Bronchial epithelial cell (primary cell): ENCODE data around the gene GDPD3. TPM values are rescaled to one million over a fixed set of nuclear protein-coding genes. Genes with fewer than 3 reads are reported as not detected.
A peak's percentile ranks its signal among the peaks of the same experiment; 100 is the strongest.

Experiments
- DNase-seq: peaks from one replicate; pipeline ENCODE4 v3.0.0-alpha.2; 2010; ENCODE audit warnings: low read depth
- FAIRE-seq: peaks from 2 replicates; lab custom pipeline; 2011; peaks lifted over from hg19 to GRCh38; lab: Jason Lieb, UNC
- H3K27me3 ChIP-seq: 2 replicates; pipeline ENCODE4 v1.5.1; 2011; ENCODE audit warnings: low read length; ENCODE audit not compliant: control insufficient read depth, insufficient read depth
- H3K36me3 ChIP-seq: 2 replicates; pipeline ENCODE4 v1.5.1; 2011; ENCODE audit warnings: low read length; ENCODE audit not compliant: control insufficient read depth, insufficient read depth
- H3K4me3 ChIP-seq: 2 replicates; pipeline ENCODE4 v1.5.1; 2011; ENCODE audit warnings: mild to moderate bottlenecking, low read depth, low read length, control low read depth
- CTCF ChIP-seq: IDR thresholded peaks from 2 replicates; pipeline ENCODE4 v1.5.1; 2011; ENCODE audit warnings: mild to moderate bottlenecking, moderate library complexity, low read length, control low read depth, inconsistent platforms; ENCODE audit not compliant: insufficient read depth, severe bottlenecking
- total RNA-seq: library from RNA; depleted of rRNA; stranded (reverse); fragments of >200 nt; gene quantifications from 2 replicates; pipeline ENCODE4 v1.2.1, GENCODE V29; 2014

The GDPD3 gene
- total RNA-seq, 1 donor from 2014 or later = 7.1 TPM

GRCh38 chr16:30065102-30065942 lies 48.0 kb downstream of the GDPD3 start, which contains the start of gene ALDOA:
ALDOA (plus strand) TSS chr16:30065760; CDS start chr16:30066898, 1,138 bp downstream.
- peaks cover 37% of the 10 kb centered on the region for H3K36me3 ChIP-seq
- no peaks in the 10 kb centered on the region for H3K27me3 ChIP-seq
- TF ChIP-seq CTCF = no peak
- H3K4me3 ChIP-seq = peak within 1 kb of the TSS; percentile 97
- FAIRE-seq = no peak
- DNase-seq = peak; percentile 96

DNA sequence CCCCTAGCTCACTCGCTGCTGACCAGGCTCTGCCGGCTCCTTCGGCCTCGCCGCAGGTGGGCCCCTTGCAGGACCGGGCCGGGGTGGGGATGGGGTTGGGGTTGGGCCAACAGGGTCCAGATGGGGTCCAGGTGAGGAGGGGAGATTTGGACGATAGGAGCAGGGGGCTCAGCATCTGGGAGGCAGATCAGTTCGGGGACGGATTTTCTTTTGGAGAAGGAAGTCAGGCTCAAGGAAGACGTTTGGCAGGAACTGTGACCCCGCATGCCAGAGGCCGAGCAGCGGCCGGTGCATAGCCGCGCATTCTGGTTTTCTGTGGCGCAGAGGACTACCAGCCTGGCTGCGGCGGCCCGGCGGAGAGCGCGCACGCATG lies 48.6 kb downstream of the GDPD3 start:
- Histone ChIP-seq H3K4me3 (peak overlapping the region; percentile 97), H3K27me3 (no peaks in the 10 kb centered on the region), H3K36me3 (peaks cover 31% of the 10 kb centered on the region)
- no peak for TF ChIP-seq CTCF
- no peak for FAIRE-seq
- DNase-seq = no peak

- TF ChIP-seq CTCF = peak; percentile 50
- Histone ChIP-seq H3K4me3 (peak overlapping the region; percentile 97), H3K27me3 (no peaks in the 10 kb centered on the region), H3K36me3 (peaks cover 25% of the 10 kb centered on the region)
- peak; percentile 42 for DNase-seq
- FAIRE-seq = no peak
Observed at GRCh38 chr16:30063893-30064728, 49.2 kb downstream of the GDPD3 start.

DNA sequence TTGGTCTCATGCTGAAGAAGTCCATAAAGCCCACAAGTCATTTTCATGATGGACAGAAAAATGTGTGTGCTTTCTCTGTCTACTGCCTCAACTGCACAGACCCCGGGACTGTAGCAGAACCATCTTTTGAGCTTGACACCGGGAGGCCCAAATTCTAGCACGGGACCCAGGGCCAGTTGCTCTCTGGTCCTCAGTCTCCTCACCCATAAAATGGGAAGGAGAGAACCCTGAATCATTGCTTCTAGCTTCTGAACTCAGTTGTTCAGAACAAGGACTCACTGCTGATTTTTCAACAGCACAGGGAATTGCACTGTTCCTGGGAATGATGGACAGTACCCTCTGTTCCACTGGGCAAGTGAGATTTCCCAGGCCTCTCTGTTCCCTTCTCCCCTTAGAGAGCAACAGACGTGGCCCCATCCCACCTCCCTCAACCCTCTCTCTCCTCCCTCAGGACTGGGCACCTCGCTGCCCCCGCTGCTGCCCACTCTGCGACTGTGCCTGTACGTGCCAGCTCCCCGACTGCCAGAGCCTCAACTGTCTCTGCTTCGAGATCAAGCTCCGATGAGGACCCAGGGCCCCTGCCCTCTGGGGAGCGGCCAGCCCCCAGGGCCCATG lies 50.0 kb downstream of the GDPD3 start:
- TF ChIP-seq CTCF = no peak
- peaks cover 18% of the 10 kb centered on the region for H3K36me3 ChIP-seq
- no peak for DNase-seq
- FAIRE-seq = no peak
- H3K27me3 ChIP-seq = no peaks in the 10 kb centered on the region
- H3K4me3 ChIP-seq = peak overlapping the region; percentile 97

DNA sequence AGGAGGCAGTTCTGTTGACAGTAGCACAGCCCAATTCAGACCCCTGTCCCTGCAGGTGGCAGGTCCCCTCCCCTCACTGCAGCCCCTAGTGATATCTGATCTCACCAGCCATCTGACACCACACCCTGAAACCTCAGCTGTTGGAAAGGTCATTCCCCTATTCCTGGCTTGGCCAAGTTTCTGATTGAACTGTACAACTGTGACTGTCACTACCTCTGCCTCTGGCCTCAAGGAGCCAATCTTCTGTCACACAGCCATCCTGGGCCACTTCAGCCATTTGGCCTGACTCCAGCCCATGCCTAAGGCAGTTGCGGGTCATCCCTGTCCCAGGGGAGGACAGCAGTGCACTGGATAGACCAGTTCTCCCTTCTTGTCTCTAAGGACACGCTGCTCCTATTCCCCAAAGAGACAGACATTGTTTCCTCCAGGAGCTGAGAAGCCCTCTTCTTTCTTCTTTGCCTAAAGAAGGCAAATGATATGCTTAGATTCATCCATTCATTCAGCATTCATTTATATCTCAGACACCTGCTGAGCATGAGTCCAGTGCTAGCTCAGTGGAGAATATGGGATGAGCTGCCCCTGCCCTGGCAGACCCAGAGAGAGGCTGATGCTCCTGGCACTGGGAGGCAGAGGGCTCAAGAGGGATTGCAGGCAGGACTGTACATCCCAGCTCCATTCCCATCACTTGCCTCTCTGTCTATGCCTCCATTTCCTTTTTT lies 52.3 kb downstream of the GDPD3 start:
- DNase-seq (no peak), FAIRE-seq (no peak)
- H3K36me3 ChIP-seq = peaks cover 2% of the 10 kb centered on the region

More for the DNA sequence above, 52.3 kb downstream of the GDPD3 start:
- TF ChIP-seq CTCF = no peak
- H3K4me3 ChIP-seq = no peak overlapping the region
- H3K27me3 ChIP-seq = no peaks in the 10 kb centered on the region
